NT2/D1 (cell line): ENCODE measurements around the gene ARHGEF4.

Experiments used
- SUZ12 ChIP-seq: IDR thresholded peaks from 2 replicates; pipeline ENCODE4 v1.6.1; 2011; ENCODE audit not compliant: insufficient read length, insufficient read depth; ENCODE audit errors: extremely low read depth
- YY1 ChIP-seq: IDR thresholded peaks from 2 replicates; pipeline ENCODE4 v1.6.1; 2011; ENCODE audit not compliant: insufficient read length, insufficient read depth

DNA sequence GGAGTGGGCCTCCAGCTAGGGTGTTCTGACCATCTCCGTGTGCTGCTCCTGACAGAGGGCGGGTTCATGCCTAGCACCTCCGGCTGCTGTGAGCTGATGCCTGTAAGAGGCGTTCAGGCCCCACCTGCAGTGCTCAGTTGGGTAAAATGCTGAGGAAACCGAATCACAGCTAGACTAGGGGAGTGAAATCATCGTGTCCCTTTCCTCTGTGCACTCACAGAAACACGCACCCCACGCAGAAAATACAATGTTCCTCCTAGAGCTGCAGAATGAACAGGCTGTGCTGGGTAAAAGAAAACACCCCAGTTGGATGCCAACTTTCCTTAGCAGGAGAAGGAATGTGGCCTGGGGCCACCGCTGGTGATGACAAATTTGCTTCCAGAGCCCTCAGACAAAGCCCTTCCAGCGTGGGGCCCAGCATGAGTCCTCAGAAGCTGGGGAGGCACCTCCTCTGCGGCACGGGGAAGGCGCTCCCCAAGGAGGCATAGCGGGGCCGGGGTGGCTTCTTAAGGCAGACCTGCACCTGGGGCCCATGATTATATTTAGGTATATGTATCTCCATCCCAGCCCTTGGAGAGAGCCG lies 16.3 kb upstream of the ARHGEF4 start:
- TF ChIP-seq SUZ12 (no peak), YY1 (no peak)
